SK-N-SH (cell line): ENCODE results near the gene ABCC3. TPM values are rescaled to one million over a fixed set of nuclear protein-coding genes. Genes with fewer than 3 reads are reported as not detected.

Source experiments
- CTCF ChIA-PET: fragments of 300-600, 350-600 bp; formaldehyde crosslinking; extraction: SDS; loops from one replicate; lab custom pipeline; 2021; lab: Yijun Ruan, JAX
- POLR2A ChIA-PET: fragments of 350-600 bp; sonication (Branson Sonifier 250); formaldehyde crosslinking; extraction: SDS; loops from one replicate; lab custom pipeline; 2020; ENCODE audit warnings: antibody characterized with exemption, inconsistent platforms; lab: Yijun Ruan, JAX
- DNase-seq: peaks from one replicate; pipeline ENCODE4 v3.0.0; 2012
- H2AFZ ChIP-seq: fragments of 200-600 bp; sonication (generic); 2 replicates; pipeline ENCODE4 v1.8.1; 2016; ENCODE audit warnings: antibody characterized with exemption, mild to moderate bottlenecking, low read depth
- H3F3A ChIP-seq: fragments of 200-600 bp; sonication (generic); replicated peaks from 2 replicates; pipeline ENCODE3; 2016; ENCODE audit warnings: antibody characterized with exemption, mild to moderate bottlenecking; ENCODE audit not compliant: insufficient read depth
- H3K27ac ChIP-seq, 2 experiments: fragments of 200-500 bp in 1 of 2; fragments of 200-600 bp in 1 of 2; sonication (Bioruptor generic) in 1 of 2; sonication (generic), shearing (Covaris generic) in 1 of 2; 2 replicates each; pipeline versions ENCODE4 v1.5.1 to v1.6.1; 2014 to 2016; ENCODE audit warnings: low read depth in 2 of 2, inconsistent platforms in 1 of 2, low read length in 1 of 2, mild to moderate bottlenecking in 1 of 2, mixed read lengths in 1 of 2
- H3K27me3 ChIP-seq: fragments of 200-600 bp; sonication (generic), shearing (Covaris generic); 2 replicates; pipeline ENCODE4 v1.6.1; 2016; ENCODE audit warnings: mixed run types; ENCODE audit not compliant: insufficient read depth
- H3K36me3 ChIP-seq, 2 experiments: fragments of 200-500 bp in 1 of 2; fragments of 200-600 bp in 1 of 2; sonication (Bioruptor generic) in 1 of 2; sonication (generic) in 1 of 2; replicated peaks in 1 of 2; 2 replicates each; pipeline versions ENCODE3 to v1.5.1; 2014 to 2016; ENCODE audit warnings: low read length in 1 of 2, mild to moderate bottlenecking in 1 of 2; ENCODE audit not compliant: insufficient read depth in 2 of 2, control insufficient read depth in 1 of 2
- H3K4me1 ChIP-seq, 2 experiments: fragments of 200-500 bp in 1 of 2; fragments of 200-600 bp in 1 of 2; sonication (Bioruptor generic) in 1 of 2; sonication (generic), shearing (Covaris generic) in 1 of 2; 2 replicates each; pipeline versions ENCODE4 v1.5.1 to v1.6.1; 2014 to 2016; ENCODE audit warnings: low read depth in 1 of 2, low read length in 1 of 2, mixed run types in 1 of 2; ENCODE audit not compliant: insufficient read depth in 2 of 2, control insufficient read depth in 1 of 2
- H3K4me2 ChIP-seq: fragments of 200-600 bp; sonication (generic), shearing (Covaris generic); 2 replicates; pipeline ENCODE4 v1.6.1; 2017; ENCODE audit warnings: mixed run types
- H3K4me3 ChIP-seq, 2 experiments: fragments of 200-500 bp in 1 of 2; fragments of 200-600 bp in 1 of 2; sonication (Bioruptor generic) in 1 of 2; sonication (generic), shearing (Covaris generic) in 1 of 2; 2 replicates each; pipeline versions ENCODE4 v1.5.1 to v1.8.1; 2014 to 2016; ENCODE audit warnings: low read depth in 2 of 2, inconsistent platforms in 1 of 2, low read length in 1 of 2, mild to moderate bottlenecking in 1 of 2, mixed read lengths in 1 of 2, moderate library complexity in 1 of 2
- H3K79me2 ChIP-seq: fragments of 200-600 bp; sonication (generic); 2 replicates; pipeline ENCODE4 v1.8.1; 2017; ENCODE audit warnings: mild to moderate bottlenecking; ENCODE audit not compliant: insufficient read depth
- H3K9ac ChIP-seq: fragments of 200-600 bp; sonication (generic); 2 replicates; pipeline ENCODE4 v1.6.1; 2017; ENCODE audit warnings: mixed run types
- H3K9me2 ChIP-seq: fragments of 200-600 bp; sonication (generic); 2 replicates; pipeline ENCODE4 v1.6.1; 2017; ENCODE audit warnings: mixed run types
- H3K9me3 ChIP-seq: fragments of 200-600 bp; sonication (generic); 2 replicates; pipeline ENCODE4 v1.6.1; 2017; ENCODE audit warnings: mixed run types, mild to moderate bottlenecking, moderate library complexity
- H4K20me1 ChIP-seq: fragments of 200-600 bp; sonication (generic); 2 replicates; pipeline ENCODE4 v1.6.1; 2017; ENCODE audit warnings: mild to moderate bottlenecking, mixed run types; ENCODE audit not compliant: insufficient read depth
- CHD2 ChIP-seq: fragments of 150-350 bp; IDR thresholded peaks from 2 replicates; pipeline ENCODE4 v1.6.1; 2018; ENCODE audit warnings: low read length; ENCODE audit not compliant: partially characterized antibody
- ELF1 ChIP-seq: IDR thresholded peaks from 2 replicates; pipeline ENCODE4 v1.4.0; 2012
- EP300 ChIP-seq, 2 experiments: IDR thresholded peaks; 2 replicates each; pipeline versions ENCODE4 v1.4.0 to v1.6.1; 2012; ENCODE audit warnings: borderline replicate concordance in 1 of 2, low read depth in 1 of 2, low read length in 1 of 2
- EZH2phosphoT487 ChIP-seq: fragments of 200-600 bp; sonication (generic); IDR thresholded peaks from 2 replicates; pipeline ENCODE4 v1.6.1; 2017; ENCODE audit warnings: low read depth, mixed run types, mild to moderate bottlenecking, antibody characterized with exemption, moderate library complexity, borderline replicate concordance
- FOXM1 ChIP-seq: IDR thresholded peaks from 2 replicates; pipeline ENCODE4 v1.4.0; 2012; ENCODE audit warnings: low read depth, mild to moderate bottlenecking
- GATA2 ChIP-seq: sonication (generic); formaldehyde crosslinking; IDR thresholded peaks from 2 replicates; pipeline ENCODE4 v1.5.0; 2020; ENCODE audit warnings: mild to moderate bottlenecking, missing genetic modification reagents
- MAX ChIP-seq: IDR thresholded peaks from 2 replicates; pipeline ENCODE4 v1.4.0; 2012; ENCODE audit warnings: low read depth
- MEF2A ChIP-seq: IDR thresholded peaks from 2 replicates; pipeline ENCODE4 v1.4.0; 2012; ENCODE audit warnings: low read depth, borderline replicate concordance
- NFIC ChIP-seq: IDR thresholded peaks from 2 replicates; pipeline ENCODE4 v1.4.0; 2012; ENCODE audit warnings: borderline replicate concordance
- NRF1 ChIP-seq: IDR thresholded peaks from 2 replicates; pipeline ENCODE4 v1.6.1; 2012; ENCODE audit warnings: low read depth, mild to moderate bottlenecking, low read length
- PBX3 ChIP-seq: IDR thresholded peaks from 2 replicates; pipeline ENCODE4; 2012
- POLR2AphosphoS5 ChIP-seq: IDR thresholded peaks from 2 replicates; pipeline ENCODE4 v1.6.1; 2012; ENCODE audit warnings: low read depth, low read length
- RAD21 ChIP-seq: IDR thresholded peaks from 2 replicates; pipeline ENCODE4 v1.6.1; 2012; ENCODE audit warnings: mild to moderate bottlenecking, low read length
- RCOR1 ChIP-seq: fragments of 150-350 bp; IDR thresholded peaks from 2 replicates; pipeline ENCODE4 v1.6.1; 2017; ENCODE audit warnings: antibody characterized with exemption, low read length
- RXRA ChIP-seq: IDR thresholded peaks from 2 replicates; pipeline ENCODE4 v1.4.0; 2012; ENCODE audit warnings: low read depth, mild to moderate bottlenecking, borderline replicate concordance
- SIN3A ChIP-seq: IDR thresholded peaks from 2 replicates; pipeline ENCODE4 v1.6.1; 2012; ENCODE audit warnings: low read depth, mild to moderate bottlenecking, low read length, moderate library complexity, borderline replicate concordance
- SMC3 ChIP-seq: IDR thresholded peaks from 2 replicates; pipeline ENCODE4 v1.6.1; 2012; ENCODE audit warnings: low read depth, low read length, improper control_type of control experiment
- TAF1 ChIP-seq: IDR thresholded peaks from 2 replicates; pipeline ENCODE4 v1.6.1; 2012; ENCODE audit warnings: low read depth, mild to moderate bottlenecking, low read length, moderate library complexity, borderline replicate concordance
- TEAD4 ChIP-seq: IDR thresholded peaks from 2 replicates; pipeline ENCODE4 v1.4.0; 2012; ENCODE audit warnings: mild to moderate bottlenecking, borderline replicate concordance; ENCODE audit not compliant: insufficient read depth
- YY1 ChIP-seq: IDR thresholded peaks from 2 replicates; pipeline ENCODE4 v1.4.0; 2012; ENCODE audit warnings: low read depth, mild to moderate bottlenecking
- WGBS: methylation state at CpG from one replicate; pipeline ENCODE4 v1.1.6; 2017; ENCODE audit warnings: low lambda C conversion rate; 5-methylcytosine and 5-hydroxymethylcytosine counted together
- polyA plus RNA-seq, 3 experiments: library from polyadenylated mRNA; depleted of rRNA; stranded (reverse); fragments of >200 nt; gene quantifications; 2 replicates each; pipeline ENCODE4 v1.2.3, GENCODE V29; 2012
- TF ChIP-seq, protein P1 (sequence below): fragments of 150-350 bp; IDR thresholded peaks from 2 replicates; pipeline ENCODE4 v1.6.1; 2016; ENCODE audit warnings: mild to moderate bottlenecking, low read depth, low read length
- TF ChIP-seq, protein P2 (sequence below): fragments of 200-600 bp; sonication (generic); IDR thresholded peaks from 2 replicates; pipeline ENCODE4 v1.6.1; 2017; ENCODE audit warnings: antibody characterized with exemption, mild to moderate bottlenecking, moderate library complexity
- TF ChIP-seq, protein P3 (sequence below): fragments of 150-350 bp; IDR thresholded peaks from 2 replicates; pipeline ENCODE4 v1.6.1; 2017; ENCODE audit warnings: antibody characterized with exemption, low read length, low read depth, borderline replicate concordance
- TF ChIP-seq, protein P4 (sequence below): IDR thresholded peaks from 2 replicates; pipeline ENCODE4 v1.4.0; 2012; ENCODE audit warnings: low read depth, borderline replicate concordance

The ABCC3 gene
- polyA plus RNA-seq, 1 of the 3 experiments (the other 2 are of a cell fraction), result 185 TPM

DNA sequence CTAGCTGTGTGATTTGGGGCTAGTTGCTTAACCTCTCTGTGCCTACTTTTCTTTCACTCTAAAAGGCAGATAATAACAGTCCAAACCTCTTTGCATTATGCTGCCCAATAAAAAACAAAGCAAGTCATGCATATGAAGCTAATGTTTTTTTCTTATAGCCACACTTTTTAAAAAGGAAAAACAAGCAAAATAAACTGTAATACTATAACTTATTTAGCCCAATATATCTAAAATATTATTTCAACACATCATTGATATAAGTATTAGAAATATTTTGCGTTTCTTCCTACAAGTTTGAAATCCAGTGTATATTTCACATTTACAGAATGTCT lies 50.6 kb downstream of the ABCC3 start (continued):
- no peak for TF ChIP-seq GATA2 (CRISPR knock-in tag)
- no peak for TF ChIP-seq NRF1
- TF ChIP-seq, protein P1, sequence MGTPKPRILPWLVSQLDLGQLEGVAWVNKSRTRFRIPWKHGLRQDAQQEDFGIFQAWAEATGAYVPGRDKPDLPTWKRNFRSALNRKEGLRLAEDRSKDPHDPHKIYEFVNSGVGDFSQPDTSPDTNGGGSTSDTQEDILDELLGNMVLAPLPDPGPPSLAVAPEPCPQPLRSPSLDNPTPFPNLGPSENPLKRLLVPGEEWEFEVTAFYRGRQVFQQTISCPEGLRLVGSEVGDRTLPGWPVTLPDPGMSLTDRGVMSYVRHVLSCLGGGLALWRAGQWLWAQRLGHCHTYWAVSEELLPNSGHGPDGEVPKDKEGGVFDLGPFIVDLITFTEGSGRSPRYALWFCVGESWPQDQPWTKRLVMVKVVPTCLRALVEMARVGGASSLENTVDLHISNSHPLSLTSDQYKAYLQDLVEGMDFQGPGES, result no peak
- TF ChIP-seq, protein P2, sequence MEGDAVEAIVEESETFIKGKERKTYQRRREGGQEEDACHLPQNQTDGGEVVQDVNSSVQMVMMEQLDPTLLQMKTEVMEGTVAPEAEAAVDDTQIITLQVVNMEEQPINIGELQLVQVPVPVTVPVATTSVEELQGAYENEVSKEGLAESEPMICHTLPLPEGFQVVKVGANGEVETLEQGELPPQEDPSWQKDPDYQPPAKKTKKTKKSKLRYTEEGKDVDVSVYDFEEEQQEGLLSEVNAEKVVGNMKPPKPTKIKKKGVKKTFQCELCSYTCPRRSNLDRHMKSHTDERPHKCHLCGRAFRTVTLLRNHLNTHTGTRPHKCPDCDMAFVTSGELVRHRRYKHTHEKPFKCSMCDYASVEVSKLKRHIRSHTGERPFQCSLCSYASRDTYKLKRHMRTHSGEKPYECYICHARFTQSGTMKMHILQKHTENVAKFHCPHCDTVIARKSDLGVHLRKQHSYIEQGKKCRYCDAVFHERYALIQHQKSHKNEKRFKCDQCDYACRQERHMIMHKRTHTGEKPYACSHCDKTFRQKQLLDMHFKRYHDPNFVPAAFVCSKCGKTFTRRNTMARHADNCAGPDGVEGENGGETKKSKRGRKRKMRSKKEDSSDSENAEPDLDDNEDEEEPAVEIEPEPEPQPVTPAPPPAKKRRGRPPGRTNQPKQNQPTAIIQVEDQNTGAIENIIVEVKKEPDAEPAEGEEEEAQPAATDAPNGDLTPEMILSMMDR, result no peak
- TF ChIP-seq NFIC, result no peak
- TF ChIP-seq, protein P3, sequence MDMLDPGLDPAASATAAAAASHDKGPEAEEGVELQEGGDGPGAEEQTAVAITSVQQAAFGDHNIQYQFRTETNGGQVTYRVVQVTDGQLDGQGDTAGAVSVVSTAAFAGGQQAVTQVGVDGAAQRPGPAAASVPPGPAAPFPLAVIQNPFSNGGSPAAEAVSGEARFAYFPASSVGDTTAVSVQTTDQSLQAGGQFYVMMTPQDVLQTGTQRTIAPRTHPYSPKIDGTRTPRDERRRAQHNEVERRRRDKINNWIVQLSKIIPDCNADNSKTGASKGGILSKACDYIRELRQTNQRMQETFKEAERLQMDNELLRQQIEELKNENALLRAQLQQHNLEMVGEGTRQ, result no peak
- no peak for TF ChIP-seq MEF2A
- TF ChIP-seq, protein P4, sequence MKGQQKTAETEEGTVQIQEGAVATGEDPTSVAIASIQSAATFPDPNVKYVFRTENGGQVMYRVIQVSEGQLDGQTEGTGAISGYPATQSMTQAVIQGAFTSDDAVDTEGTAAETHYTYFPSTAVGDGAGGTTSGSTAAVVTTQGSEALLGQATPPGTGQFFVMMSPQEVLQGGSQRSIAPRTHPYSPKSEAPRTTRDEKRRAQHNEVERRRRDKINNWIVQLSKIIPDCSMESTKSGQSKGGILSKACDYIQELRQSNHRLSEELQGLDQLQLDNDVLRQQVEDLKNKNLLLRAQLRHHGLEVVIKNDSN, result no peak
- no peak for TF ChIP-seq CHD2
- no peak for TF ChIP-seq RCOR1

DNA sequence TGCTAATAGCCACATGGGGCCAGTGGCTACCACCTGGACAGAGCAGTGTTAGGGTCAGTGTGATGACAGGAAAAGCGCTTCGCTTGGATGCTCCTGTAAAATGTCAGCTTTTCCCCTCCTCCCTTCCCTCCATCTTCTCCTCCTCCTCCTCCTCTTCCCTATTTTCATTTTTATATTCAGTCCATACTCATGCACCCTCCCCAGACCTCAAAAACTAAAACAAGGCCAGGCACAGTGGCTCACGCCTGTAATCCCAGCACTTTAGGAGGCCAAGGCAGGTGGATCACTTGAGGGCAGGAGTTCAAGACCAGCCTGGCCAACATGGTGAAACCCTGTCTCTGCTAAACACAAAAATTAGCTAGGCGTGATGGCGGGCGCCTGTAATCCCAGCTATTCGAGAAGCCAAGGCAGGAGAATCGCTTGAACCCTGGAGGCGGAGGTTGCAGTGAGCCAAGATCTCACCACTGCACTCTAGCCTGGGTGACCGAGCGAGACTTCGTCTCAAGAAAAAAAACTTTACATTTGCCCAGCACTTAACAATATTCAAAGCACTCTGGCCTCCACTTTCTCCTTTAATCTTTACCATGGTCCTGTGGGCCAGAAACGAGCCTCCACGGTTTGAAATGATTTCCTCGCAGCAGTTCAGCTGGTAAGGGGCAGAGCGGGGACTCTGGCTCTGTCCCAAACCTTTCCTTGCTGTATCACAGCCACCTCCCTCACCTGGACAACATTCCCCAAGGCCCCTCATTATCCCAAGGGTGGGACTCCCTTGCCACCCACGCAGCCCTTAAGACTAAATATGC lies 51.2 kb downstream of the ABCC3 start:
- no peaks in the 10 kb centered on the region for H3K9me2 ChIP-seq
- ChIA-PET CTCF (interaction anchor here (0.6 to 21.2 kb wide), 9 partner anchors 13 to 274 kb away, joined by 3 to 799 read pairs (median 5); partner anchors contain the start of genes ABCC3 and SPATA20), POLR2A (no interaction called here)
- H3K9ac ChIP-seq, result peak overlapping the region; percentile 14; the same call in 1 of the 2 replicates
- H3K79me2 ChIP-seq, result no peaks in the 10 kb centered on the region
- H4K20me1 ChIP-seq, result no peaks in the 10 kb centered on the region
- no peak for TF ChIP-seq YY1
- TF ChIP-seq NRF1, result no peak
- TF ChIP-seq TAF1, result no peak
- no peak for TF ChIP-seq TEAD4
- TF ChIP-seq POLR2AphosphoS5, result no peak
- no peak for TF ChIP-seq EP300 (IDR thresholded peaks at IDR 0.05; ENCODE audit: borderline replicate concordance in 1 of 2, low read depth in 1 of 2, low read length in 1 of 2)
- TF ChIP-seq MEF2A, result no peak
- no peak for TF ChIP-seq ELF1
- TF ChIP-seq, protein P3, result no peak
- TF ChIP-seq MAX, result no peak
- TF ChIP-seq EZH2phosphoT487, result no peak
- TF ChIP-seq RCOR1, result no peak
- no peak for TF ChIP-seq PBX3
- TF ChIP-seq SMC3, result no peak
- no peak for TF ChIP-seq RXRA
- no peak for TF ChIP-seq SIN3A
- no peak for TF ChIP-seq FOXM1
- TF ChIP-seq RAD21, result no peak
- no peak for TF ChIP-seq NFIC
- H2AFZ ChIP-seq, result no peak overlapping the region
- 88% methylated on average over 17 of the region's 17 CpGs for WGBS
- H3K4me1 ChIP-seq, result peaks cover 31 to 39% of the 10 kb centered on the region in 2 experiments; a peak in 3 of 4 replicates
- H3K36me3 ChIP-seq, result no peaks in the 10 kb centered on the region
- peaks cover 34% of the 10 kb centered on the region for H3F3A ChIP-seq
- H3K27me3 ChIP-seq, result no peaks in the 10 kb centered on the region
- no peak overlapping the region for H3K4me3 ChIP-seq
- H3K4me2 ChIP-seq, result peak overlapping the region; percentile 28
- peak overlapping the region; percentile 77 to 82 for H3K27ac ChIP-seq
- H3K9me3 ChIP-seq, result no peaks in the 10 kb centered on the region
- DNase-seq, result no peak
